Left renal pelvis (tissue), 4 donors: ENCODE data around the gene GPD2. TPM values are rescaled to one million over a fixed set of nuclear protein-coding genes. Genes with fewer than 3 reads are reported as not detected.

Source experiments
- DNase-seq, 4 donors: peaks; one replicate each; pipeline ENCODE4 v3.0.0-alpha.2; 2013; ENCODE audit warnings: low read depth in 4 of 4, low spot score in 3 of 4
- polyA plus RNA-seq, 4 donors: library from polyadenylated mRNA; unstranded; fragments of 120-200 nt; gene quantifications; one replicate each; pipeline ENCODE4 v1.2.1, GENCODE V29; 2013; ENCODE audit not compliant: insufficient read length in 4 of 4

Gene GPD2
- polyA plus RNA-seq, 4 donors = 13.6 to 23.5 (median 20.9) TPM

GRCh38 chr2:156630579-156631337 lies 194.6 kb downstream of the GPD2 start:
- no peak for DNase-seq

GRCh38 chr2:156635646-156636045 lies 199.5 kb downstream of the GPD2 start:
- DNase-seq = no peak

Other genes starting within 250 kb of the GPD2 start
- 1 to 10 TPM in 2 of 4 donors, under 1 TPM in 2; 0.58 to 4.4 (median 1.9) TPM for gene NR4A2, start 103.7 kb upstream of the GPD2 start, polyA plus RNA-seq